Smooth muscle cell of the brain vasculature (primary cell): ENCODE measurements around the gene TMEM220.
"Not testable (repeated sequence)": the region's sequence is repeated elsewhere in the genome, so short reads cannot be mapped to it uniquely, and the experiment has no call there.

Experiments
- DNase-seq: peaks from one replicate; pipeline ENCODE4 v3.0.0-alpha.2; 2012; ENCODE audit warnings: low read depth, low spot score

Gene TMEM220

DNA sequence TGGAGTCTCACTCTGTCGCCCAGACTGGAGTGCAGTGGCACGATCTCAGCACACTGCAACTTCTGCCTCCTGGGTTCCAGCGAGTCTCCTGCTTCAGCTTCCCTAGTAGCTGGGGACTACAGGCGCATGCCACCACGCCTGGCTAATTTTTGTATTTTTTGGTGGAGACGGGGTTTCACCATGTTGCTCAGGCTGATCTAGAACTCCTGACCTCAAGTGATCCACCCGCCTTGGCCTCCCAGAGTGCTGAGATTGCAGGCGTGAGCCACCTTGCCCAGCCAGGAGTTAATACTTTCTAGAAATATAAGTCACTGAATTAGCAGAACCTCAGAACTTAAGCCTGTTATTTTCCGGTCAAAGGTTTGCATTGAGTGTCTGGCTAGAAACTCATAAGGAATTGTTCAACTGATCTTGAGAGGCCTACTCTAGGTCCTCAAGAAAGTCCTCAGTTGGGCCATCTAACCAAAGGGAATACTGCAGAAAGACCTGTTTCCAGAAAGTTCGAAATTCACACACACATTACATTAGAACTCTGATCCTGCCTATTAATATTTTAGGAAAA, 1.4 kb downstream of the TMEM220 start:
- no peak for DNase-seq

DNA sequence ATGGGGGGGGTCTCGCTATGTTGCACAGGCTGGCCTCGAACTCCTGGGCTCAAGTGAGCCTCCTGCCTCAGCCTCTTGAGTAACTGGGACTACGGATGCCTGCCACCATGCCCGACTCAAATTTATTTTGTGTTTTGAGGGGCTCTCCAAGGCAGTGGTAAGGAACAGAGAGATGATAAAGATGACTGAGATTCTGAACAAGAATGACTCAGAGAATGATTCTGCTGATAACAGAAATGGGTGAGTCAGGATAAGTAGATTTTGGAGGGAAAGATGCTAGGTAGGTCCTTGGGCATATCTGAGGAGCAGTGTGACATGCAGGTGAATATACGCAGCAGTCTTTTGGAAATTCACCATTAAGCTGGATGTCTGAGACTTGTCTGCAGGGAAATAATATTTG, 2.6 kb downstream of the TMEM220 start:
- DNase-seq: no peak

DNA sequence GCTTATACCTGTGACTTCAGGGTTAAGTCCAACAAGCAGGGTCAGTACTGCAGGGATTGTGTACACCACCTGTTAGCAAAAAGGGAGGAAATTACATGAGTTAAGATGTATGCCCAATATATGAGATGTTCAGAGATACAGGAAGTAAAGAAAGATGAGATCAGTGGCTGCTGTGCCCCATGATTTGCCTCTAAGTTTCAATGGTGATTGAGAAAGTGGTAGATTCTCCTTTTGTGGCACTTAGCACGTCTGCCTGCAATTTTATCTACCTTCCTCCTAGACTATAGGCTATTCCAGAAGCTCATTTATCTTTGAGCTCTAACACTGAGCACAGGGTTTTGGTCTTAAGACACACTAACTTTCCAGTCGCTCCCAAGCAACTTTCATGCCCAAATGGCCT, 3.6 kb downstream of the TMEM220 start:
- DNase-seq: no peak

DNA sequence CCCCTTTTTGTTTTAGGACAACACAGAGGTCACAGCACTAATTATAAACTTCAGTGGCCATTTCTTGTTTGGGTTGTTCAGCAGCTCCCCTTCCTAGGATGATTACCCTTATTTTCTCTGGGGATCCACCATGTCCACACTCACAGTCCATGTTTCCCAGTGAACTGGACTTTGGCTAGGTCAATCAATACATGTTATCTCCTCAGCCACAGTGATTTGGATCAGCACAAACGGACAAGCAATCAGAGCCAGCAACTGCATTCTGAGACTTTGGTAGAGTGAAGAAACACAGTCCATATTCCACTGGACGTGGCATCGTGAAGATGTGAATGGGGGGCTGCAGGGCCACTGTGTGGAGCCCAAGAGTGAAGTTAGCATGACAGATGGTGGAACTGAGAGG, 4.6 kb downstream of the TMEM220 start:
- DNase-seq: no peak

GRCh38 chr17:10724546-10725195, 5.2 kb downstream of the TMEM220 start:
- DNase-seq: no peak

GRCh38 chr17:10718547-10718946, 11.3 kb downstream of the TMEM220 start:
- no peak for DNase-seq

GRCh38 chr17:10716218-10716617, 13.6 kb downstream of the TMEM220 start:
- no peak for DNase-seq

- no peak for DNase-seq
Observed at GRCh38 chr17:10713318-10713717, 16.5 kb downstream of the TMEM220 start.

- no peak for DNase-seq
Observed at GRCh38 chr17:10705727-10706126, 24.1 kb downstream of the TMEM220 start.

DNA sequence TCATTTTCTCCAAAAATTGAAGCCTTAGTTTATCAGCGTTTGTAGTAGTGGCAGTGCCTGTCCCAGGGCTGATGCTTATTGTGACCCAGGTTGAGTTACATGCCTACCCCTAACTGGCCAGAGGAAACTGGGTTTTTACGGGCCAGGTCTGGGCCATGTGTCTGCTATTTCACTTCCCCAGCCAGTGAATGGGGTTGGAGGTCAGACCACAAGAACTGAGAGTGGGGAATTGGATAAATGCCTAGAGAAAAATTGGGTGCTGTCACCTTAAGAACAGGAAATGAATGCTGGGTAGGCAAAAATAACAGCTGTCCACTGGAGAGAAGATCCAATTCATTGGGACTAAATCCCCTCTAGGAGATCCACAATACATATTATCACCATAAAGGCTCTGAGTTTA, 27.2 kb downstream of the TMEM220 start:
- DNase-seq: no peak

DNA sequence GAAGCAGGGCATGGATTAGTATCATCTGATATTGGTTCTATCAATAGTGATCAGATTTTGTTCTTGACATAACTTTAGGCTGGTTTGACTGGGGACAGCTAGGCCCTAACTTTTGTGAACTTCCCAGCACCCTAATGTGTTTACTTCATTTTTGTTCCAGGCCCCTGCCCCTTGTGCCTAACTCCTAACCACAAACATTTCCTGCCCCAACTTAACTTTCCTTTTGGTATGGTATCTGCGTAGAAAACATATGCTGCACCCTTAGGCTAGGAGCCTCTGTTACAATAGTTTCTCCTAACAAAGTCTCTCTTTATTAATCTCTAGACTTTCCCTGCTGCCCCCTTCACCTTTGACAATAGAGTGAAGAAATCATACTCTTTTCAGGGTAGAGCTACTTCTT, 30.0 kb downstream of the TMEM220 start:
- DNase-seq: no peak

GRCh38 chr17:10698096-10698818, 31.6 kb downstream of the TMEM220 start:
- DNase-seq: no peak

GRCh38 chr17:10697092-10698081, 32.4 kb downstream of the TMEM220 start, which contains the start of the genes ADPRM and SCO1:
Gene ADPRM (plus strand): TSS chr17:10697594. CDS start chr17:10704927, 7,333 bp downstream.
Gene SCO1 (minus strand): TSS chr17:10697533. CDS start chr17:10697507, 26 bp downstream.
- DNase-seq: peak; percentile 69

- not testable (repeated sequence) for DNase-seq
Observed at GRCh38 chr17:10695875-10696407, 33.9 kb downstream of the TMEM220 start.

DNA sequence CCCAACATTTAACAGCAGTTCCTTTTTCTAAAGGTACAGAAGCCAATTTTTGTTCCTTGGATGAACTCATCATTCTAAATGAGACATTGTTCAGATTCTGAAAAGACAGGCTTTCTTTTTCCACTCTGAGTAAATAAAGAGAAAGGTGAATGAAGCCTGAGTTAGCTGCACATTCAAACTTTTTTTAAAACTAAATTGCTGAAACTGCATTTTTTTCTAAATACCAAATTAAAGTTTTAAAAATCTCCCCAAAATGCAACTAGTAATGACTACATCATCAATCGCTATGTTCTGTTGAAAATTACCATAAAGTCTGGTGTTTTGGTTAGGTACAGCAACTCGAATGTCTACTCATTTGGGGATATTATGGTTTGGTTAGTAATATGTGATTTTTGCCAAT, 42.3 kb downstream of the TMEM220 start:
- no peak for DNase-seq

DNA sequence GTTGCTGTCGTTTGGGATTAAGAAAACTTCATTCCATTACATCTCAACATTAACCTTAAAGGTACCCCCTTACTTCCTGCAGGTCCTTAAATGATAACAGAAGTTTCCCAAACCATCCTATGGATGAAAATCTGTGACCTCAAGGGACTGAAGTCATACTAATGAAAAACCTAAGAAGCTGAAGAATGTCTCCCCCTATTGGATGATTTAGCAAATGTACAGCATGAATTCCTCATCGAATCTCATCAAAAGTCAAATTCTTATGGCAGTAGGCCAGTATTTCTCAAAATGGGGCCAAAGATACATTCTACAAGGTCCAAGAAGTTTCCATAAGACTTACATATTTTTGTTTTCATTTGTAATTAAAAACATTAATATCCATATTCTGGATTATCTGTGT, 46.0 kb downstream of the TMEM220 start:
- DNase-seq: no peak

DNA sequence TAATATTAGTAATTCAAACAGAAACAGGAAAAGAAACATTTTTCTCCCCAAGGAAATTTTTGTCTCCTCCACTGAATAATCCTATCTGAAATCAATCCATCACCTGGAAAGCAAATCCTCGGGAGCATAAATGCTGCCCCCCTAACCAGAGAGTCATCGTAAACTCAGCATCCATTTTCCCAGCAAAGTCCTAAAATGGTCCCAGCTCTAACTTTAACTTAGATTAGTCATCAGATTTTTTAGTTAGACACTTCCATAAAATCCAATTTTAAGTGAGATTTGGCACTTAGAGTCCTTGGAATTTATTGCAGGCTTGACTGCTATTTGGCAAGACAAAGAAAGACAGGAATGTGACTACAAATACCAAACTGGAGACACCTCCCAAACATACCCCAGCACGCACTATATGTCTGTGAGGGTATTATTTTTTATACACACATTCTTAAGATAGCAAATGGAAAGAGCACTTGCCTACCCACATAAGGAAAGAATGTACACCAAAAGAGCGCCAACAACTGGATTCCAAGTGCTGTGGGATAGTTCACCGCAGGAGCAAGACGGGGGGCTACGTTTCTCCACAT, 47.9 kb downstream of the TMEM220 start:
- DNase-seq: no peak

- no peak for DNase-seq
Observed at GRCh38 chr17:10674704-10675103, 55.1 kb downstream of the TMEM220 start.

- no peak for DNase-seq
Observed at GRCh38 chr17:10673312-10673711, 56.5 kb downstream of the TMEM220 start.

DNA sequence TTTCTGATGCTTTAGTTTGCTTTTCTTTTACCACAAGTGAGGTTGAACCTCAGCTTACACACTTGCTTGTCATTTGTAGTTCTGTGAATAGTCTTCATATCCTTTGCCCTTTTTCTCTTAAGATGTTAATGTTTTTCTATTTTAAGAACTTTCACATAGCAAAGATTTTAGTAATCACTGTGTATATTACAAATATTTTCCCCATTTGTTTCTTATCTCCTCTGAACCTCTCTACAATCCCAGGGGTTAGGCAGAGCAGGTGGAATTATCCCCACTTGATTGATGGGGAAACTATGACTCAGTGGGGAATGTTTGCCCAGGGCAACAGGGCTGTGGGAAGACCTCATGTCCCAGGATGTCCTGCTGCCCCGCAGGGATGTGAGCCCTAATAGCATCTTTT, 61.0 kb downstream of the TMEM220 start:
- DNase-seq: no peak

- DNase-seq: no peak
Observed at GRCh38 chr17:10666906-10667305, 62.9 kb downstream of the TMEM220 start.
